NCI-H460 (cell line): ENCODE results near the gene LIMS4. TPM values are rescaled to one million over a fixed set of nuclear protein-coding genes. Genes with fewer than 3 reads are reported as not detected.

Source experiments
- small RNA-seq, 2 experiments: library from RNA; depleted of rRNA; stranded (forward); fragments of <200 nt; gene quantifications; one replicate each; pipeline ENCODE3, GENCODE V24; 2014
- total RNA-seq: library from RNA; depleted of rRNA; stranded (reverse); fragments of >200 nt; shearing (Covaris generic); gene quantifications from 2 replicates; pipeline ENCODE4 v1.2.3, GENCODE V29; 2014; rRNA removed

LIMS4 gene
- total RNA-seq, 1 experiment from 2014 or later: not detected

Small RNA genes within 50 kb of the gene (small RNA-seq; reads per million reads assigned to genes)
- 0 reads per million in 2 experiments for gene AC108938.1

Other genes with a start within 250 kb of the LIMS4 start
- gene RGPD6, start 104.4 kb upstream of the LIMS4 start, total RNA-seq: 18.0 and 20.6 TPM in 2 replicates
- gene BUB1, start 205.2 kb upstream of the LIMS4 start, total RNA-seq: 69.2 and 78.2 TPM in 2 replicates